ENCODE data around the gene SLC30A2.

SLC30A2 gene

GRCh38 chr1:26036756-26037281, 9.1 kb downstream of the SLC30A2 start:
- H3K9ac ChIP-seq (ENCODE audit: low read length) = no peak overlapping the region

GRCh38 chr1:26035959-26036755, 9.8 kb downstream of the SLC30A2 start:
- Histone ChIP-seq H3K27me3 (ENCODE audit: control insufficient read depth, insufficient read depth, low read length) (peaks cover 30% of the 10 kb centered on the region), H3K9ac (ENCODE audit: low read length) (no peak overlapping the region), H3K4me3 (ENCODE audit: low read length) (peak overlapping the region; percentile 78), H3K9me3 (ENCODE audit: control insufficient read depth, low read depth, low read length) (no peaks in the 10 kb centered on the region), H3K27ac (ENCODE audit: low read length) (no peak overlapping the region), H3K4me1 (ENCODE audit: control insufficient read depth, low read depth, low read length) (no peaks in the 10 kb centered on the region), H3K36me3 (ENCODE audit: control insufficient read depth, low read depth, low read length) (no peaks in the 10 kb centered on the region)

More at GRCh38 chr1:26036756-26037281, 9.1 kb downstream of the SLC30A2 start:
- Histone ChIP-seq H3K27me3 (ENCODE audit: control insufficient read depth, insufficient read depth, low read length) (peaks cover 30% of the 10 kb centered on the region), H3K27ac (ENCODE audit: low read length) (no peak overlapping the region), H3K4me1 (ENCODE audit: control insufficient read depth, low read depth, low read length) (no peaks in the 10 kb centered on the region), H3K36me3 (ENCODE audit: control insufficient read depth, low read depth, low read length) (no peaks in the 10 kb centered on the region), H3K9me3 (ENCODE audit: control insufficient read depth, low read depth, low read length) (no peaks in the 10 kb centered on the region), H3K4me3 (ENCODE audit: low read length) (no peak overlapping the region)

GRCh38 chr1:26035203-26035958, 10.5 kb downstream of the SLC30A2 start:
- no peaks in the 10 kb centered on the region for H3K9me3 ChIP-seq (ENCODE audit: control insufficient read depth, low read depth, low read length)
- H3K4me3 ChIP-seq (ENCODE audit: low read length) = peak overlapping the region; percentile 78
- peak overlapping the region; percentile 17 for H3K9ac ChIP-seq (ENCODE audit: low read length)
- H3K27me3 ChIP-seq (ENCODE audit: control insufficient read depth, insufficient read depth, low read length) = peaks cover 30% of the 10 kb centered on the region
- no peaks in the 10 kb centered on the region for H3K36me3 ChIP-seq (ENCODE audit: control insufficient read depth, low read depth, low read length)
- H3K4me1 ChIP-seq (ENCODE audit: control insufficient read depth, low read depth, low read length) = no peaks in the 10 kb centered on the region
- H3K27ac ChIP-seq (ENCODE audit: low read length) = no peak overlapping the region

DNA sequence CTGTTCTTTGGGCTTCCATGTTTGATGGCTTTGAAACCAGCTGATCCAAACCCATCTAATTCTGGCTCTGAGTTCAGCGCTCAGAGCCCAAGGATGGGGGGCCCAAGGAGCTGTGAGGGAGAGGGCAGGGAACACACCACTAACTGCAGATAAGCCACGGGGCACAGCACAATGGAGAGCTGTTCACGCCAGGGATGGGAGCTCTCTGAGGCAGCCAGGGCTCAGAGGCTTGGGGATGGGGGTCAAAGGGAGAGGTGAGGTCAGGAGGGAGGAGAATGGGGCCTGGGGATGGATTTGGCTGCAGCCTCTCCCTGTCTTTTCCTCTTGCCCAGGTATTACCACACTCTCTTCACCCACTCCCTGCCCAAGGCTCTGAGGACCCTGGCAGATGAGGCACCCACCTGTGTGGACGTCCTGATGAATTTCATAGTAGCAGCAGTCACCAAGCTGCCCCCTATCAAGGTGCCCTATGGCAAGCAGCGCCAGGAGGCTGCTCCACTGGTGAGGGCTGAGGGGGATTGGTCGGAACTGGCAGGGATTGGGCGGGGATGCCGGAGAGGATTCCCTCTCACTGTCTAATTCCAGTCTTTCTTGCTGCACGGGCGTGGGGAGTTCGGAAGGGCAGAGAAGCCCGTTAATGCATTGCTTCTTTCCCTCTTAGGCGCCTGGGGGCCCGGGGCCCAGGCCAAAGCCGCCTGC, 11.3 kb downstream of the SLC30A2 start:
- Histone ChIP-seq H3K27me3 (ENCODE audit: control insufficient read depth, insufficient read depth, low read length) (peaks cover 30% of the 10 kb centered on the region), H3K9me3 (ENCODE audit: control insufficient read depth, low read depth, low read length) (no peaks in the 10 kb centered on the region), H3K4me1 (ENCODE audit: control insufficient read depth, low read depth, low read length) (no peaks in the 10 kb centered on the region), H3K9ac (ENCODE audit: low read length) (peak overlapping the region; percentile 17), H3K36me3 (ENCODE audit: control insufficient read depth, low read depth, low read length) (no peaks in the 10 kb centered on the region), H3K4me3 (ENCODE audit: low read length) (peak overlapping the region; percentile 78), H3K27ac (ENCODE audit: low read length) (no peak overlapping the region)

DNA sequence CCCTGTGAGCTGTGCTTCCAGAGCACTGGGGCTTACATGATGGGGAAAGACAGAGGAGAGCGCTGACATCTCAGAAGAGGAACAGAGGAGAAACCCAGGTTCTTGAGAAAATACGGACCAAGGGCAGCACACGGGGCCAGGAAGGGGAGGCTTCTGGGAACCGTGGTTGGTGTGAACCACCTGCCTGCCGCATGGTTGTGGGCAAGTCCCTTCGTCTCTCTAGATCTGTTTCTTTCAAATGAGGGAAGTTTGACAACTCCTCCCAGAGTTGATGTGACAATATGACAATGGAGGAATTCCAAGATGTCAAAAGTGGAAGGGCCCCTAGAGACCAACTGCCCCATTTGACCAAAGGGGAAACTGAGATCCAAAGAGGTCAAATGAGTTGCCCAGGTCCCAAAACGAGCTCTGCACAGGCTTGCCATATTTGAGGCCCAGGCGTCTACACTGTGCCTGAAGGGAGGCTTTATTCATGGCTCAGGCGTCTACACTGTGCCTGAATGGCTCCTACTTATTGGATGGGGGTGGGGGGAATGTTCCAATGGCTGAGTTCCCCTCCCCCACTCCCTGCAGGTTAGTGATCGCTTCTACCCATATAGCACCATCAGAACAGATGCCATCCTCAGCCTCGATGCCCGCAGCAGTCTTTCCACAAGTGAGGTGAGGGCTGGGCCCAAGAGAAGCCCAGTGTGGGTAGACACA, 13.1 kb downstream of the SLC30A2 start:
- H3K9me3 ChIP-seq (ENCODE audit: control insufficient read depth, low read depth, low read length) = no peaks in the 10 kb centered on the region
- H3K27ac ChIP-seq (ENCODE audit: low read length) = no peak overlapping the region

GRCh38 chr1:26031611-26032220, 14.2 kb downstream of the SLC30A2 start:
- H3K27ac ChIP-seq (ENCODE audit: low read length) = no peak overlapping the region
- no peaks in the 10 kb centered on the region for H3K9me3 ChIP-seq (ENCODE audit: control insufficient read depth, low read depth, low read length)
- no peak overlapping the region for H3K9ac ChIP-seq (ENCODE audit: low read length)
- H3K4me1 ChIP-seq (ENCODE audit: control insufficient read depth, low read depth, low read length) = no peaks in the 10 kb centered on the region
- no peaks in the 10 kb centered on the region for H3K36me3 ChIP-seq (ENCODE audit: control insufficient read depth, low read depth, low read length)
- H3K27me3 ChIP-seq (ENCODE audit: control insufficient read depth, insufficient read depth, low read length) = peaks cover 27% of the 10 kb centered on the region
- H3K4me3 ChIP-seq (ENCODE audit: low read length) = no peak overlapping the region

More for the DNA sequence above, 13.1 kb downstream of the SLC30A2 start:
- Histone ChIP-seq H3K27me3 (ENCODE audit: control insufficient read depth, insufficient read depth, low read length) (peaks cover 30% of the 10 kb centered on the region), H3K9ac (ENCODE audit: low read length) (no peak overlapping the region), H3K4me3 (ENCODE audit: low read length) (no peak overlapping the region), H3K4me1 (ENCODE audit: control insufficient read depth, low read depth, low read length) (no peaks in the 10 kb centered on the region), H3K36me3 (ENCODE audit: control insufficient read depth, low read depth, low read length) (no peaks in the 10 kb centered on the region)

GRCh38 chr1:26031196-26031595, 14.7 kb downstream of the SLC30A2 start:
- Histone ChIP-seq H3K27ac (ENCODE audit: low read length) (no peak overlapping the region), H3K4me1 (ENCODE audit: control insufficient read depth, low read depth, low read length) (no peaks in the 10 kb centered on the region), H3K4me3 (ENCODE audit: low read length) (no peak overlapping the region), H3K36me3 (ENCODE audit: control insufficient read depth, low read depth, low read length) (no peaks in the 10 kb centered on the region), H3K9ac (ENCODE audit: low read length) (no peak overlapping the region), H3K27me3 (ENCODE audit: control insufficient read depth, insufficient read depth, low read length) (peaks cover 22% of the 10 kb centered on the region), H3K9me3 (ENCODE audit: control insufficient read depth, low read depth, low read length) (no peaks in the 10 kb centered on the region)

DNA sequence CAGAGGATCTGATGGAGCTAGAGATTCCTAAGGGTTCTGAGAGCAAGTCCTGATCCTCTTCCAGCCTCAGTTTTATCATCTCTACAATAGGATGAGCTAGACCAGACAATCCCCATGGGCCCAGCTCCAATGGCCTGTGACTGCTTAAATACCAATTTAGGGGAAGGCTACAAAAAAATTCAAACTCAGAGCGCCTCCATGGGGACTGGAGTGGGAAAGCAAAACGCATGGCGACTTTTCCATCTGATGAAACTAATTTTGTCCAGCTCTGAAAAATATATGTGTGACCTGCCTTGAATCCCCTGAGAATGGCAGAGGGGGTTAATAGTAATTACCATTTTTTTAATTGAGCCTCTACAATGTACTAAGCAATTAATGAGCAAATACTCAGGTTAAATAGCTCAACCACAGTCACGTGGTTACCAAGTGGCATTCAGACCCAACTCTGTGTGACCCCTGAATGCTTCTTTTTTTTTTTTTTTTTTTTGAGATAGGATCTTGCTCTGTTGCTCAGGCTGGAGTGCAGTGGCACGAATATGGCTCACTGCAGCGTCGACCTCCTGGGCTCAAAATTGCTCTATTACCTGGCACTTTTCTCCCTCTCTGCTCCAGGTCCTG, 15.9 kb downstream of the SLC30A2 start:
- no peaks in the 10 kb centered on the region for H3K9me3 ChIP-seq (ENCODE audit: control insufficient read depth, low read depth, low read length)
- peaks cover 20% of the 10 kb centered on the region for H3K27me3 ChIP-seq (ENCODE audit: control insufficient read depth, insufficient read depth, low read length)
- H3K4me3 ChIP-seq (ENCODE audit: low read length) = no peak overlapping the region
- H3K27ac ChIP-seq (ENCODE audit: low read length) = no peak overlapping the region
- no peak overlapping the region for H3K9ac ChIP-seq (ENCODE audit: low read length)
- no peaks in the 10 kb centered on the region for H3K36me3 ChIP-seq (ENCODE audit: control insufficient read depth, low read depth, low read length)
- no peaks in the 10 kb centered on the region for H3K4me1 ChIP-seq (ENCODE audit: control insufficient read depth, low read depth, low read length)

DNA sequence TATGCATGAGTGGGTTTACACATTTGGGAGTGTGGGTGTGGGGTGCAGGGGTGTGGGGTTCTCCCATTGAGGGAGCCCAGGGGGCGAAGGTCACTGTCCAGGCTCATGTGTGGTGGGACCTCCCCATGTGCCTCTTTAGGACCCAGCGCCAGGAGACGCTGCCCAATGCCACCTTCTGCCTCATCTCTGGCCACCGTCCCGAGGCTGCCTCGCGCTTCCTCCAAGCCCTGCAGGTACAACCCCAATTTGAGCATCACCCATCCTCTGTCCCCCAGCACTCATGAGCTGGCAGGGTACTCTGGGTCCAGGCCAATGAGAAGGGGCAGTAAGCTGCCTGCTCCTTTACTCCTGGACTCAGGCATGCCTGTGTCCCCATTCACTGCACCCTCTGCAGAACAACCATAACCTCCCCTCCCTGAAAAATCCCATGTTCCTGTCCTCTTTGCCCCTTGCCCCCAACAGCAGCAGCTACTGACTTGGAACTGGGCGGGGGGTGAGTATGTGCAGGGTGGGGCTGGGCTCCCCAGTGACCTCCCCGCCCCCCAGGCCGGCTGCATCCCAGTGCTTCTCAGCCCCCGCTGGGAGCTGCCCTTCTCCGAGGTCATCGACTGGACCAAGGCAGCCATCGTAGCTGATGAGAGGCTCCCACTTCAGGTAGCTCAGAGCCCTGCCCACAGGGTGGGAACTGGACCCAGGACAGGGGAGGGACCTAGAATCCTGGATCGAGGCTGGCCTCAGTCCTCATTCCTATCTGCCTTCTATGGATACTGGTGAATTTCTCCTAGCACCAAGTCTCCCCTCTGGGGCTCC, 16.7 kb downstream of the SLC30A2 start:
- H3K27ac ChIP-seq (ENCODE audit: low read length) = no peak overlapping the region
- no peaks in the 10 kb centered on the region for H3K36me3 ChIP-seq (ENCODE audit: control insufficient read depth, low read depth, low read length)
- H3K9me3 ChIP-seq (ENCODE audit: control insufficient read depth, low read depth, low read length) = no peaks in the 10 kb centered on the region
- H3K27me3 ChIP-seq (ENCODE audit: control insufficient read depth, insufficient read depth, low read length) = peaks cover 12% of the 10 kb centered on the region
- H3K4me3 ChIP-seq (ENCODE audit: low read length) = no peak overlapping the region
- no peak overlapping the region for H3K9ac ChIP-seq (ENCODE audit: low read length)
- H3K4me1 ChIP-seq (ENCODE audit: control insufficient read depth, low read depth, low read length) = no peaks in the 10 kb centered on the region

- H3K9ac ChIP-seq (ENCODE audit: low read length) = no peak overlapping the region
- peaks cover 5% of the 10 kb centered on the region for H3K27me3 ChIP-seq (ENCODE audit: control insufficient read depth, insufficient read depth, low read length)
- no peaks in the 10 kb centered on the region for H3K36me3 ChIP-seq (ENCODE audit: control insufficient read depth, low read depth, low read length)
- H3K9me3 ChIP-seq (ENCODE audit: control insufficient read depth, low read depth, low read length) = no peaks in the 10 kb centered on the region
- no peaks in the 10 kb centered on the region for H3K4me1 ChIP-seq (ENCODE audit: control insufficient read depth, low read depth, low read length)
- no peak overlapping the region for H3K27ac ChIP-seq (ENCODE audit: low read length)
- no peak overlapping the region for H3K4me3 ChIP-seq (ENCODE audit: low read length)
Observed at GRCh38 chr1:26028490-26028980, 17.4 kb downstream of the SLC30A2 start.
